Suprapubic skin (tissue), 4 donors: ENCODE measurements around the gene TMED3.

Experiments used
- EP300 ChIP-seq: sonication (generic); formaldehyde crosslinking; IDR thresholded peaks from one replicate; pipeline ENCODE4 v1.6.1; 2017; ENCODE audit warnings: antibody characterized with exemption
- POLR2A ChIP-seq, 2 donors: fragments of 450-650 bp; IDR thresholded peaks; one replicate each; pipeline ENCODE4 v1.6.1; 2017; ENCODE audit warnings: antibody characterized with exemption in 2 of 2, mild to moderate bottlenecking in 2 of 2, moderate library complexity in 2 of 2
- POLR2AphosphoS5 ChIP-seq, 3 donors: sonication (generic); formaldehyde crosslinking; IDR thresholded peaks; one replicate each; pipeline ENCODE4 v1.6.1; 2017; ENCODE audit warnings: antibody characterized with exemption in 3 of 3
- TF ChIP-seq, protein P1 (sequence below), 2 donors: fragments of 200-600 bp in 1 of 2; fragments of 450-650 bp in 1 of 2; sonication (generic) in 1 of 2; IDR thresholded peaks; one replicate each; pipeline ENCODE4 v1.5.1; 2016 to 2019; ENCODE audit warnings: antibody characterized with exemption in 2 of 2, mild to moderate bottlenecking in 1 of 2, moderate library complexity in 1 of 2

DNA sequence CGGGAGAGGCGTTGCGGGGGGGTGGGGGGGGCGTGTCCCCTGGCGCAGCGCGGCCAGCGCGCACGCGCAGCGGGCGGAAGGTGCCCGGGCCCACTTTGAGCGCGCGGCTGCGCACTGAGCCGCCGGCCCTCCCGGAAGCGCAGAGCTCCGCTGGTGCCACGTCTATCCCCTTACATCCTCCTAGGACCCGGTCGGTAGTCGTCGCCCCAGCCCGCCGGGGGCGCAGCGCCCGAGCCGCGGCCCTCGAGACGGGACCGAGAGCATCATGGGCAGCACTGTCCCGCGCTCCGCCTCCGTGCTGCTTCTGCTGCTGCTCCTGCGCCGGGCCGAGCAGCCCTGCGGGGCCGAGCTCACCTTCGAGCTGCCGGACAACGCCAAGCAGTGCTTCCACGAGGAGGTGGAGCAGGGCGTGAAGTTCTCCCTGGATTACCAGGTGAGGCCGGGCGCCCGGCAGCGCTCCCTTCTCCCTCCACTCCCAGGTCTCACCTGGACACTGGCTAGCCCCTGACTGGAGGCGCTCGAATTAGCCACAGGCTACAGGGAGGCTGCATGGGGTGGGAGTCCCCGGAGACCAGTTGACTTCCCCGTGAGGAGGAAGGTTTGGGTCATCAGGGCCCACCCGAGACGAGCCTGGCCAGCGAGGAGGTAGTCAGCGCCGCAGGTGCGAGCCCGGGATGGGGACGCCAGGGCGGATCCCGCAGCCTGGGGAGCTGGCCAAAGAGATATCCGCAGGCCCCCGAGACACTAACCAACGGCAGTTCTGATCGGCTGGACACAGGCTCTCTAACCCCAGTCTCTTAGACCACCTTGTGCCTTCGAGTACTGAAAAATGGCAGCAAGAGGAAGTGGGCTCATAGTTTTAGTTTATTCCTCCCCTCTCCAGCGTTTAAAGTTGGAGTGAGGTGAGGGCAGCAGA lies at the start of gene TMED3:
- TF ChIP-seq POLR2A (IDR thresholded peaks at IDR 0.05) (no peak), EP300 (no peak), POLR2AphosphoS5 (IDR thresholded peaks at IDR 0.05) (no peak)
- TF ChIP-seq, protein P1, sequence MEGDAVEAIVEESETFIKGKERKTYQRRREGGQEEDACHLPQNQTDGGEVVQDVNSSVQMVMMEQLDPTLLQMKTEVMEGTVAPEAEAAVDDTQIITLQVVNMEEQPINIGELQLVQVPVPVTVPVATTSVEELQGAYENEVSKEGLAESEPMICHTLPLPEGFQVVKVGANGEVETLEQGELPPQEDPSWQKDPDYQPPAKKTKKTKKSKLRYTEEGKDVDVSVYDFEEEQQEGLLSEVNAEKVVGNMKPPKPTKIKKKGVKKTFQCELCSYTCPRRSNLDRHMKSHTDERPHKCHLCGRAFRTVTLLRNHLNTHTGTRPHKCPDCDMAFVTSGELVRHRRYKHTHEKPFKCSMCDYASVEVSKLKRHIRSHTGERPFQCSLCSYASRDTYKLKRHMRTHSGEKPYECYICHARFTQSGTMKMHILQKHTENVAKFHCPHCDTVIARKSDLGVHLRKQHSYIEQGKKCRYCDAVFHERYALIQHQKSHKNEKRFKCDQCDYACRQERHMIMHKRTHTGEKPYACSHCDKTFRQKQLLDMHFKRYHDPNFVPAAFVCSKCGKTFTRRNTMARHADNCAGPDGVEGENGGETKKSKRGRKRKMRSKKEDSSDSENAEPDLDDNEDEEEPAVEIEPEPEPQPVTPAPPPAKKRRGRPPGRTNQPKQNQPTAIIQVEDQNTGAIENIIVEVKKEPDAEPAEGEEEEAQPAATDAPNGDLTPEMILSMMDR (IDR thresholded peaks at IDR 0.05), result no peak
